GM06990 (cell line): Measurements from ENCODE around the gene CEP128.

Experiments used
- DNase-seq: peaks from one replicate; pipeline ENCODE4 v3.0.0-alpha.2; 2011; ENCODE audit not compliant: insufficient read length; ENCODE audit errors: extremely low read depth
- H3K27me3 ChIP-seq: replicated peaks from 2 replicates; pipeline ENCODE4 v1.6.0; 2011; ENCODE audit warnings: low read length; ENCODE audit not compliant: control insufficient read depth, insufficient read depth
- H3K36me3 ChIP-seq: 2 replicates; pipeline ENCODE4 v1.5.1; 2011; ENCODE audit warnings: low read length; ENCODE audit not compliant: control insufficient read depth, insufficient read depth
- H3K4me3 ChIP-seq: replicated peaks from 2 replicates; pipeline ENCODE4 v1.5.1; 2011; ENCODE audit warnings: low read depth, mild to moderate bottlenecking, control low read depth, low read length
- TF ChIP-seq, protein P1 (sequence below): IDR thresholded peaks from 2 replicates; pipeline ENCODE4 v1.5.1; 2011; ENCODE audit warnings: low read length, control low read depth, mild to moderate bottlenecking, inconsistent platforms; ENCODE audit not compliant: insufficient read depth, poor library complexity, severe bottlenecking

CEP128 gene

DNA sequence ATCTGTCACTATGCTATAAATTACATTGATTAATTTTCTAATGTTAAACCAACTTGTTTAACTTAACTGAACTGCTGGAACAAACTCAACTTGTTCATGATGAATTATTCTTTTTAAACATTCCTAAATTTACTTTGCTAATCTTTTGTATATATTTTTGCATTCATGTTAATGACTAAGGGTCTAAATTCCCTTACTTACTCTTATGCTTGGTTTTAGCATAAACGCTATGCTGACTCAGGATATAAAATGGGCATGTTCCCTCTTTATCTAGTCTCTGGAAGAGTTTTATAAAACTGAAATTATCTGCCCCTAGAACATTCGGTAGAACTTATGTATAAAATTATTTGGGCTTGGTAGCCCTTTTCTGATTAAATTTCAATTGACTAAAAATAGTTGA is 387.4 kb downstream of the CEP128 start:
- no peak overlapping the region for H3K4me3 ChIP-seq
- H3K36me3 ChIP-seq, result no peaks in the 10 kb centered on the region
- no peaks in the 10 kb centered on the region for H3K27me3 ChIP-seq
- TF ChIP-seq, protein P1, sequence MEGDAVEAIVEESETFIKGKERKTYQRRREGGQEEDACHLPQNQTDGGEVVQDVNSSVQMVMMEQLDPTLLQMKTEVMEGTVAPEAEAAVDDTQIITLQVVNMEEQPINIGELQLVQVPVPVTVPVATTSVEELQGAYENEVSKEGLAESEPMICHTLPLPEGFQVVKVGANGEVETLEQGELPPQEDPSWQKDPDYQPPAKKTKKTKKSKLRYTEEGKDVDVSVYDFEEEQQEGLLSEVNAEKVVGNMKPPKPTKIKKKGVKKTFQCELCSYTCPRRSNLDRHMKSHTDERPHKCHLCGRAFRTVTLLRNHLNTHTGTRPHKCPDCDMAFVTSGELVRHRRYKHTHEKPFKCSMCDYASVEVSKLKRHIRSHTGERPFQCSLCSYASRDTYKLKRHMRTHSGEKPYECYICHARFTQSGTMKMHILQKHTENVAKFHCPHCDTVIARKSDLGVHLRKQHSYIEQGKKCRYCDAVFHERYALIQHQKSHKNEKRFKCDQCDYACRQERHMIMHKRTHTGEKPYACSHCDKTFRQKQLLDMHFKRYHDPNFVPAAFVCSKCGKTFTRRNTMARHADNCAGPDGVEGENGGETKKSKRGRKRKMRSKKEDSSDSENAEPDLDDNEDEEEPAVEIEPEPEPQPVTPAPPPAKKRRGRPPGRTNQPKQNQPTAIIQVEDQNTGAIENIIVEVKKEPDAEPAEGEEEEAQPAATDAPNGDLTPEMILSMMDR, result no peak
- DNase-seq, result no peak

GRCh38 chr14:80549141-80549540 is 392.4 kb downstream of the CEP128 start:
- Histone ChIP-seq H3K27me3 (no peaks in the 10 kb centered on the region), H3K4me3 (no peak overlapping the region), H3K36me3 (no peaks in the 10 kb centered on the region)
- DNase-seq, result no peak
- TF ChIP-seq, protein P1, result no peak

GRCh38 chr14:80545935-80546854 is 395.3 kb downstream of the CEP128 start:
- TF ChIP-seq, protein P1, result no peak
- no peak for DNase-seq

GRCh38 chr14:80544366-80544765 is 397.2 kb downstream of the CEP128 start:
- TF ChIP-seq, protein P1, result no peak

More at GRCh38 chr14:80545935-80546854, 395.3 kb downstream of the CEP128 start:
- no peak overlapping the region for H3K4me3 ChIP-seq
- no peaks in the 10 kb centered on the region for H3K27me3 ChIP-seq
- no peaks in the 10 kb centered on the region for H3K36me3 ChIP-seq

DNA sequence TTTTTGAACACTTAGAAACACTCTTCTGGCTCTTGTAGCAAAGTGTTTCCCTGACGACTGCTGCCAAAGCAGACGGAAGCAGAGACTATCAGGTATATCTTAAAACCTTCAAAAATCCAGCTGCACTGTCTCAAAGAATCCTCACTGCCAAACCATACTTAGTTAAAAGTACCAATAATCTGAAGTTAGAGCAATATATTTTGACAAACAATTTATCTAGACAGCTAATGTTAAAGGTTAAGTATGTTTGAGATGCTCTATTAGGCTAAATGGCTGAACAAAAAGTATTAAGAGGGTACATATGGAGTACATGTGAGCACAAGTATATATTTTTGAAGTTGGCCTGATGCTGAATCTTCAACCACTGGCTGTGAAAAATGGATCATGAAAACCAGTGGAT is 398.3 kb downstream of the CEP128 start:
- Histone ChIP-seq H3K4me3 (no peak overlapping the region), H3K27me3 (no peaks in the 10 kb centered on the region), H3K36me3 (no peaks in the 10 kb centered on the region)
- no peak for DNase-seq
- TF ChIP-seq, protein P1, result no peak

More at GRCh38 chr14:80544366-80544765, 397.2 kb downstream of the CEP128 start:
- Histone ChIP-seq H3K4me3 (no peak overlapping the region), H3K36me3 (no peaks in the 10 kb centered on the region), H3K27me3 (no peaks in the 10 kb centered on the region)
- DNase-seq, result no peak
